ENCODE results near the gene USP3. TPM values are rescaled to one million over a fixed set of nuclear protein-coding genes. Genes with fewer than 3 reads are reported as not detected.

USP3 gene
- polyA plus RNA-seq, 1 of the 3 experiments (the other 2 are of a cell fraction), result 9.3 TPM

- peaks cover 0 to 8% of the 10 kb centered on the region in 2 experiments; a peak in 1 of 4 replicates for H3K4me1 ChIP-seq (ENCODE audit: control insufficient read depth in 1 of 2, insufficient read depth in 2 of 2, low read depth in 1 of 2, low read length in 1 of 2)
- no peak overlapping the region for H3K4me2 ChIP-seq
- H3K4me3 ChIP-seq (ENCODE audit: low read depth in 2 of 2, low read length in 1 of 2), result no peak overlapping the region
- no peaks in the 10 kb centered on the region for H3K36me3 ChIP-seq (replicated peaks in 1 of 2; ENCODE audit: control insufficient read depth in 1 of 2, insufficient read depth in 2 of 2, low read length in 1 of 2)
- no peaks in the 10 kb centered on the region for H3K9me2 ChIP-seq
- H3K27me3 ChIP-seq (ENCODE audit: insufficient read depth), result no peaks in the 10 kb centered on the region
- H3K79me2 ChIP-seq (ENCODE audit: insufficient read depth), result no peaks in the 10 kb centered on the region
- H4K20me1 ChIP-seq (ENCODE audit: insufficient read depth), result no peaks in the 10 kb centered on the region
- WGBS (ENCODE audit: low lambda C conversion rate), result 82% methylated on average over 8 of the region's 8 CpGs
- no peak overlapping the region for H2AFZ ChIP-seq (ENCODE audit: low read depth)
- ChIA-PET POLR2A (interaction anchor here (1.6 kb wide), 1 partner anchor 9 kb away, joined by 3 read pairs; no protein-coding TSS in a partner anchor), CTCF (interaction anchor here (0.8 to 3.4 kb wide), 6 partner anchors 9 to 183 kb away, joined by 3 to 36 read pairs (median 6); no protein-coding TSS in a partner anchor)
- DNase-seq, result no peak
- H3K9me3 ChIP-seq, result no peaks in the 10 kb centered on the region
- no peak overlapping the region for H3K9ac ChIP-seq
- H3K27ac ChIP-seq (ENCODE audit: low read depth in 2 of 2, low read length in 1 of 2), result no peak overlapping the region
- TF ChIP-seq NFIC (IDR thresholded peaks at IDR 0.05; ENCODE audit: borderline replicate concordance), result no peak
- TF ChIP-seq MEF2A (IDR thresholded peaks at IDR 0.05; ENCODE audit: borderline replicate concordance, low read depth), result no peak
- TF ChIP-seq IRF3 (IDR thresholded peaks at IDR 0.05; ENCODE audit: low read depth, low read length), result no peak
- no peak for TF ChIP-seq USF2 (IDR thresholded peaks at IDR 0.05; ENCODE audit: borderline replicate concordance, low read depth, low read length)
- no peak for TF ChIP-seq SMC3 (IDR thresholded peaks at IDR 0.05; ENCODE audit: low read depth, low read length)
- no peak for TF ChIP-seq TAF1 (IDR thresholded peaks at IDR 0.05; ENCODE audit: borderline replicate concordance, low read depth, low read length)
- TF ChIP-seq FOXJ3 (CRISPR knock-in tag; IDR thresholded peaks at IDR 0.05), result no peak
- H3F3A ChIP-seq (replicated peaks; ENCODE audit: insufficient read depth), result peaks cover 7% of the 10 kb centered on the region
Observed at GRCh38 chr15:63488398-63488960, 15.9 kb upstream of the USP3 start.

GRCh38 chr15:63489352-63489751, 15.0 kb upstream of the USP3 start:
- CTCF ChIA-PET, result interaction anchor here (1.1 kb wide), 2 partner anchors 12 to 15 kb away, joined by 4 read pairs; partner anchors contain the start of gene USP3
- TF ChIP-seq TAF1 (IDR thresholded peaks at IDR 0.05; ENCODE audit: borderline replicate concordance, low read depth, low read length) (no peak), IRF3 (IDR thresholded peaks at IDR 0.05; ENCODE audit: low read depth, low read length) (no peak), MEF2A (IDR thresholded peaks at IDR 0.05; ENCODE audit: borderline replicate concordance, low read depth) (no peak), NRF1 (IDR thresholded peaks at IDR 0.05; ENCODE audit: low read depth, low read length) (no peak), POLR2AphosphoS5 (IDR thresholded peaks at IDR 0.05; ENCODE audit: low read depth, low read length) (no peak), TEAD4 (IDR thresholded peaks at IDR 0.05; ENCODE audit: borderline replicate concordance, insufficient read depth) (no peak), RFX5 (IDR thresholded peaks at IDR 0.05; ENCODE audit: low read length) (no peak), EP300 (IDR thresholded peaks at IDR 0.05; ENCODE audit: borderline replicate concordance in 1 of 2, low read depth in 1 of 2, low read length in 1 of 2) (no peak), YY1 (IDR thresholded peaks at IDR 0.05; ENCODE audit: low read depth) (no peak), ZBTB33 (IDR thresholded peaks at IDR 0.05; ENCODE audit: borderline replicate concordance, low read depth) (no peak), TCF12 (IDR thresholded peaks at IDR 0.05) (no peak), CTCF (IDR thresholded peaks at IDR 0.05) (no peak)

More at GRCh38 chr15:63489352-63489751, 15.0 kb upstream of the USP3 start:
- 0 out of 4 replicates have a peak, but pooled peaks cover 0 to 3% of the 10 kb centered on the region in 2 experiments for H3K4me1 ChIP-seq (ENCODE audit: control insufficient read depth in 1 of 2, insufficient read depth in 2 of 2, low read depth in 1 of 2, low read length in 1 of 2)
- no peak overlapping the region for H3K4me3 ChIP-seq (ENCODE audit: low read depth in 2 of 2, low read length in 1 of 2)
- H3K9me2 ChIP-seq, result no peaks in the 10 kb centered on the region
- POLR2A ChIA-PET, result no interaction called here
- WGBS (ENCODE audit: low lambda C conversion rate), result 94% methylated on average over 5 of the region's 5 CpGs
- no peak overlapping the region for H3K4me2 ChIP-seq
- peaks cover 3% of the 10 kb centered on the region for H3F3A ChIP-seq (replicated peaks; ENCODE audit: insufficient read depth)
- no peak overlapping the region for H3K9ac ChIP-seq
- no peak overlapping the region for H2AFZ ChIP-seq (ENCODE audit: low read depth)
- no peaks in the 10 kb centered on the region for H3K9me3 ChIP-seq
- H3K36me3 ChIP-seq (replicated peaks in 1 of 2; ENCODE audit: control insufficient read depth in 1 of 2, insufficient read depth in 2 of 2, low read length in 1 of 2), result no peaks in the 10 kb centered on the region
- DNase-seq, result no peak
- H3K27ac ChIP-seq (ENCODE audit: low read depth in 2 of 2, low read length in 1 of 2), result no peak overlapping the region
- H3K79me2 ChIP-seq (ENCODE audit: insufficient read depth), result no peaks in the 10 kb centered on the region
- no peaks in the 10 kb centered on the region for H4K20me1 ChIP-seq (ENCODE audit: insufficient read depth)
- H3K27me3 ChIP-seq (ENCODE audit: insufficient read depth), result no peaks in the 10 kb centered on the region

All from SK-N-SH (cell line).